ENCODE results near the gene CPEB2.

The CPEB2 gene

DNA sequence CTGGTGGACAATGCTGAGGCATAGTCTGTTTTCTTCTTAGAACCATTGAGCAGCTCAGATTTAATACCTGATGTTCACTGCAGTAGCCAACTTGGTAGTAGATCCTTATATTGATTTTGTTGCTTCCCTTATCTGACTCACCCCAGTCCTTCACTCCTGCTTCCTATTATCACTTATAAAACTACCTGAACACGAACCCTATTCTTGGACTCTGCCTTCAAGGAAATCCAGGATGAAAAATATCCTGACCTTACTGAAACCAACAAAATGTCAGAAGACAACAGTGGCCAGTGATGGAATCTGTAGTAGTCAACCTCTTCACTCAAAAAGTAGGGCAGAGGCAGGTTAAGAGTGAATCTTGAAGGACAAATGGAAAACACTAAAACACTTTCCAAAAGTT is 98.1 kb downstream of the CPEB2 start:
- no peak for TF ChIP-seq ZNF274 (IDR thresholded peaks at IDR 0.05; ENCODE audit: low read depth, low read length)
- H3K4me3 ChIP-seq (ENCODE audit: low read length): no peak overlapping the region

GRCh38 chr4:15100994-15101695 is 98.9 kb downstream of the CPEB2 start:
- no peak for TF ChIP-seq ZNF274 (IDR thresholded peaks at IDR 0.05; ENCODE audit: low read depth, low read length)
- no peak overlapping the region for H3K4me3 ChIP-seq (ENCODE audit: low read length)

GRCh38 chr4:15104825-15105224 is 102.5 kb downstream of the CPEB2 start:
- no peak overlapping the region for H3K4me3 ChIP-seq (ENCODE audit: low read length)
- TF ChIP-seq ZNF274 (IDR thresholded peaks at IDR 0.05; ENCODE audit: low read depth, low read length): no peak

GRCh38 chr4:15106399-15106798 is 104.1 kb downstream of the CPEB2 start:
- H3K4me3 ChIP-seq (ENCODE audit: low read length): no peak overlapping the region
- TF ChIP-seq ZNF274 (IDR thresholded peaks at IDR 0.05; ENCODE audit: low read depth, low read length): no peak

GRCh38 chr4:15109600-15109999 is 107.3 kb downstream of the CPEB2 start:
- no peak for TF ChIP-seq ZNF274 (IDR thresholded peaks at IDR 0.05; ENCODE audit: low read depth, low read length)

GRCh38 chr4:15110120-15110571 is 107.9 kb downstream of the CPEB2 start:
- H3K4me3 ChIP-seq (ENCODE audit: low read length): no peak overlapping the region
- no peak for TF ChIP-seq ZNF274 (IDR thresholded peaks at IDR 0.05; ENCODE audit: low read depth, low read length)

More at GRCh38 chr4:15109600-15109999, 107.3 kb downstream of the CPEB2 start:
- H3K4me3 ChIP-seq (ENCODE audit: low read length): no peak overlapping the region

DNA sequence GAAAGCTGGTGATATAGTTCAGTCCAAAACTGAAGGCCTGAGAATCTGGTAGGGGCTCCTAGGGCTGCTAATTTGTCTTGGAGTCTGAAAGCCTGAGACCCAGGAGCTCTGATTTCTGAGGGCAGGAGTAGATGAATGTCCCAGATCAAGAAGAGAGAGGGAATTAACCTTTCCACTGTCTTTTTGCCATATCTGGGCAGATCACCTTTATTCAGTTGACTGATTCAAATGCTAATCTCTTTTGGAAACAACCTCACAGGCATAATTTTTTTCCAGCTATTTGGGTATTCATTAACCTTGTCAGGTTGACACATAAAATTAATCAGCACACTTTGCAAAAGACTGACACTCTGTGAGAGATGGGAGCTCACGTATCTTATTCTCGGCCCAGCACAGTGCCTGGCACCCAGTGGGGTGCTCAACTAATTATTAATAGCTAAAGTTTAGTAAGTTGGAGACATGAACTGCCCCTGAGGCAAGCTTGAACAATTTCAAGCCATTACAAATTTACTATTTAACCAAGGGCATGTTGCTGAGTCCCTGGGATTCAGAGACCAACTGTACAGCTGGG is 114.3 kb downstream of the CPEB2 start:
- no peak for TF ChIP-seq ZNF274 (IDR thresholded peaks at IDR 0.05; ENCODE audit: low read depth, low read length)
- H3K4me3 ChIP-seq (ENCODE audit: low read length): no peak overlapping the region

- TF ChIP-seq ZNF274 (IDR thresholded peaks at IDR 0.05; ENCODE audit: low read depth, low read length): no peak
- H3K4me3 ChIP-seq (ENCODE audit: low read length): no peak overlapping the region
These were observed 115.1 kb downstream of the CPEB2 start for GRCh38 chr4:15117270-15117946.

DNA sequence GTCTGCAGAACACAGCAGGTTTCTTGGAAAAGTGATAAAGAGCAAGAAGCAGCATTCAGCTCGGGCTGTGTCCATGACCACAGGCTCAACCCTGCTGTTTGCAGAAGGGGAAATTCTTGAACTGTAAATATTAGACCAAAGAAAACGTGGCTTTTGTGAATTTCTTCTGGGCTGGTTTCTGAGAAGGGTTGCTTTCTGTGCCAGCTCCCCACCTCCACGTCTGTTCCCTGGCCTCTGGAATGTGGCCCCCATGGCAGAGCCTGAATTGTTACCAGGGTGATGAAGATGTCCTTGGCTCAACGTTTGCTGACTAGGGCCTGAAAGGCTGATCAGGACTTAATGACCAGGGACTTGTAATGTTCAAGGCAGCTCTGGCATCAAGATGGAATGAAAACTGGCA is 116.0 kb downstream of the CPEB2 start:
- no peak overlapping the region for H3K4me3 ChIP-seq (ENCODE audit: low read length)
- no peak for TF ChIP-seq ZNF274 (IDR thresholded peaks at IDR 0.05; ENCODE audit: low read depth, low read length)
